GM12878 (cell line): ENCODE results near the gene TMPRSS11D. TPM values are rescaled to one million over a fixed set of nuclear protein-coding genes. Genes with fewer than 3 reads are reported as not detected.

Experiments
- ATAC-seq: fragments of 200-7000 bp; cut with Tn5 transposase; 3 replicates; pipeline ENCODE4 v1.9.1; 2020; ENCODE audit warnings: mild to moderate bottlenecking, moderate library complexity
- BruUV-seq: library from RNA; stranded (reverse); fragments of 400-500 nt; replicated peaks from 2 replicates; lab custom pipeline; 2021; lab: Mats Ljungman, UMichigan
- CTCF ChIA-PET: fragments of 300-600 bp; sonication (Branson Sonifier 250); formaldehyde crosslinking; extraction: SDS; loops from one replicate; lab custom pipeline; 2021; ENCODE audit warnings: inconsistent platforms; lab: Yijun Ruan, JAX
- POLR2A ChIA-PET: fragments of 350-600 bp; formaldehyde crosslinking; extraction: SDS; loops from one replicate; lab custom pipeline; 2021; ENCODE audit warnings: inconsistent platforms; lab: Charles Lee
- RAD21 ChIA-PET: fragments of 300-600 bp; sonication (Branson Sonifier 250); formaldehyde crosslinking; loops from one replicate; lab custom pipeline; 2023; ENCODE audit warnings: antibody characterized with exemption; ENCODE audit not compliant: unreplicated experiment; lab: Charles Lee
- SMC1A ChIA-PET: fragments of 300-600 bp; sonication (Branson Sonifier 250); formaldehyde crosslinking; loops from one replicate; lab custom pipeline; 2023; ENCODE audit not compliant: unreplicated experiment, uncharacterized antibody; lab: Charles Lee
- DNase-seq: peaks from one replicate; pipeline ENCODE4 v3.0.0-alpha.2; 2011; ENCODE audit warnings: low read depth, low spot score
- FAIRE-seq: peaks from 3 replicates; lab custom pipeline; 2011; peaks lifted over from hg19 to GRCh38; lab: Jason Lieb, UNC
- H2AFZ ChIP-seq: 2 replicates; pipeline ENCODE4 v1.6.0; 2011; ENCODE audit warnings: low read depth, low read length, control low read depth; ENCODE audit not compliant: control insufficient read depth
- H3K27ac ChIP-seq: 2 replicates; pipeline ENCODE4 v1.5.1; 2011; ENCODE audit warnings: control low read depth; ENCODE audit not compliant: control insufficient read depth, insufficient read depth
- H3K27me3 ChIP-seq, 2 experiments: replicated peaks in 1 of 2; 2 replicates each; pipeline versions ENCODE4 v1.6.0 to v1.6.1; 2011; ENCODE audit warnings: low read length in 1 of 2; ENCODE audit not compliant: control insufficient read depth in 2 of 2, insufficient read depth in 2 of 2
- H3K36me3 ChIP-seq, 2 experiments: 2 replicates each; pipeline ENCODE4 v1.5.1; 2011; ENCODE audit warnings: low read length in 1 of 2; ENCODE audit not compliant: control insufficient read depth in 2 of 2, insufficient read depth in 2 of 2
- H3K4me1 ChIP-seq: 2 replicates; pipeline ENCODE4 v1.6.1; 2011; ENCODE audit warnings: mild to moderate bottlenecking, low read length, moderate library complexity, mixed read lengths; ENCODE audit not compliant: control insufficient read depth, insufficient read depth
- H3K4me2 ChIP-seq: 2 replicates; pipeline ENCODE4 v1.6.0; 2011; ENCODE audit warnings: control low read depth; ENCODE audit not compliant: control insufficient read depth, insufficient read depth
- H3K4me3 ChIP-seq: fragments of 200-600 bp; sonication (generic); 2 replicates; pipeline ENCODE4 v1.5.1; 2016
- H3K79me2 ChIP-seq: 2 replicates; pipeline ENCODE4 v1.6.0; 2011; ENCODE audit warnings: low read length; ENCODE audit not compliant: control insufficient read depth, insufficient read depth
- H3K9ac ChIP-seq: 2 replicates; pipeline ENCODE4 v1.8.0; 2011; ENCODE audit warnings: low read length, control low read depth, mixed read lengths; ENCODE audit not compliant: control insufficient read depth, insufficient read depth
- H3K9me3 ChIP-seq: replicated peaks from 3 replicates; pipeline ENCODE4 v1.5.1; 2011; ENCODE audit warnings: mild to moderate bottlenecking, low read length; ENCODE audit not compliant: control insufficient read depth, insufficient read depth
- H4K20me1 ChIP-seq: 2 replicates; pipeline ENCODE4 v1.6.0; 2011; ENCODE audit not compliant: control insufficient read depth, insufficient read depth
- BACH1 ChIP-seq: fragments of 450-650 bp; IDR thresholded peaks from 2 replicates; pipeline ENCODE4 v1.6.1; 2017; ENCODE audit warnings: mild to moderate bottlenecking, borderline replicate concordance
- BCL11A ChIP-seq: IDR thresholded peaks from 2 replicates; pipeline ENCODE4 v1.6.1; 2011; ENCODE audit warnings: low read depth, low read length
- CEBPB ChIP-seq, 2 experiments: fragments of 150-350 bp in 1 of 2; IDR thresholded peaks; 2 replicates each; pipeline ENCODE4 v1.6.1; 2012 to 2014; ENCODE audit warnings: low read depth in 2 of 2, low read length in 2 of 2, borderline replicate concordance in 1 of 2, inconsistent platforms in 1 of 2
- HCFC1 ChIP-seq: fragments of 150-350 bp; IDR thresholded peaks from 2 replicates; pipeline ENCODE4 v1.6.1; 2014; ENCODE audit warnings: low read length
- IKZF2 ChIP-seq, 2 experiments: fragments of 450-650 bp; IDR thresholded peaks; 2 replicates each; pipeline ENCODE4 v1.6.1; 2017; ENCODE audit warnings: mild to moderate bottlenecking in 2 of 2, moderate library complexity in 2 of 2
- KAT2A ChIP-seq: conservative IDR thresholded peaks from 2 replicates; pipeline ENCODE4 v1.6.1; 2011; ENCODE audit warnings: low read depth, low read length; ENCODE audit not compliant: control insufficient read depth
- PML ChIP-seq: IDR thresholded peaks from 2 replicates; pipeline ENCODE4 v1.6.1; 2012; ENCODE audit warnings: low read length, inconsistent platforms
- RB1 ChIP-seq: fragments of 450-650 bp; formaldehyde crosslinking; IDR thresholded peaks from 2 replicates; pipeline ENCODE4 v1.6.1; 2017; ENCODE audit warnings: mild to moderate bottlenecking, borderline replicate concordance
- SP1 ChIP-seq: IDR thresholded peaks from one replicate; pipeline ENCODE4 v1.6.1; 2011; ENCODE audit warnings: low read depth, low read length
- TCF12 ChIP-seq: IDR thresholded peaks from 2 replicates; pipeline ENCODE4 v1.6.1; 2011; ENCODE audit warnings: low read depth, mild to moderate bottlenecking, low read length
- WGBS: methylation state at CpG from one replicate; pipeline ENCODE4 v1.1.6; 2016; ENCODE audit warnings: low lambda C conversion rate; ENCODE audit not compliant: insufficient replicate concordance, insufficient coverage; ENCODE audit errors: missing lambda C conversion rate; 5-methylcytosine and 5-hydroxymethylcytosine counted together
- in situ Hi-C: fragments of 300-500 bp; cut with MboI; formaldehyde crosslinking; loops from 9 replicates; pipeline ENCODE4 v1.14.3; 2018; ENCODE audit warnings: mixed read lengths
- intact Hi-C: fragments of 100-400 bp; cut with micrococcal nuclease; formaldehyde crosslinking; loops from one replicate; pipeline ENCODE4 v1.14.2; 2022; ENCODE audit not compliant: unreplicated experiment
- polyA plus RNA-seq, 11 experiments: library from polyadenylated mRNA; depleted of rRNA in 4 of 11; unstranded in 6 of 11; stranded (reverse) in 5 of 11; fragments of >200 nt; fragmentation: Nextera tagmentation in 4 of 11; fragmentation: Illumina TruSeq in 1 of 11; extraction: Ambion mirVana in 4 of 11; extraction: Trizol in 1 of 11; gene quantifications; 1 replicate in 1 of 11; 2 replicates in 10 of 11; pipeline versions ENCODE4 v1.2.1 to v1.2.3, GENCODE V29; 2011 to 2016; ENCODE audit warnings: inconsistent platforms in 2 of 11, missing spikeins in 2 of 11, low read depth in 1 of 11
- total RNA-seq, 4 experiments: library from RNA; depleted of rRNA in 3 of 4; stranded (reverse); fragments of >200 nt in 3 of 4; fragmentation: Illumina TruSeq in 1 of 4; extraction: Trizol in 1 of 4; gene quantifications; 2 replicates each; pipeline versions ENCODE4 v1.2.1 to v1.2.3, GENCODE V29; 2013 to 2021
- TF ChIP-seq, protein P1 (sequence below), 3 experiments: IDR thresholded peaks in 2 of 3; conservative IDR thresholded peaks in 1 of 3; 2 replicates each; pipeline ENCODE4 v1.5.1; 2011; ENCODE audit warnings: low read depth in 3 of 3, low read length in 3 of 3, mild to moderate bottlenecking in 3 of 3, control low read depth in 2 of 3, moderate library complexity in 2 of 3, inconsistent platforms in 1 of 3, mixed read lengths in 1 of 3; ENCODE audit not compliant: control insufficient read depth in 2 of 3, insufficient read depth in 1 of 3; ENCODE audit errors: extremely low read depth in 1 of 3
- TF ChIP-seq, protein P2 (sequence below): fragments of 450-650 bp; IDR thresholded peaks from 2 replicates; pipeline ENCODE4 v1.6.1; 2018; ENCODE audit warnings: borderline replicate concordance, mild to moderate bottlenecking; ENCODE audit not compliant: partially characterized antibody

Gene TMPRSS11D
- total and polyA plus RNA-seq, 10 of the 15 experiments (the other 5 are each of a cell fraction or from before 2014, with no cell fraction given): not detected

DNA sequence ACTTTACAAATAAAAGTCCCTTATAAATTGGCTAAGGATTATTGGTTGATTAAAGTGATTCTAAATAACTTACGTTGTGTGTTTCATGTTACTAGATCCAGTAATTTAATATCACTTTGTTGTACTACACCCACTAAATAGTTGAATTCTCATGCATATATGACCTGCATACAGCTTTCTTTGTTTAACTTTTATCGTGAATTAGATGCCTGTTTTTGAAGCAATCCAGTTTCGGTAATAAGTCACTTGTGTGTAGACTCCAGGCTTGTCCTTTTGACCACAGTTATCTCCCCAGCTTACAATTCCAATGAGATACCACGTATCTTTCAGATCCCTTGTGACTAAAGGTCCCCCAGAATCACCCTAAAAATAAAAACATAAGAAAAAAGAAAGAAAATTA, 27.3 kb upstream of the TMPRSS11D start (continued):
- TF ChIP-seq SP1: no peak
- no peak for TF ChIP-seq BCL11A

DNA sequence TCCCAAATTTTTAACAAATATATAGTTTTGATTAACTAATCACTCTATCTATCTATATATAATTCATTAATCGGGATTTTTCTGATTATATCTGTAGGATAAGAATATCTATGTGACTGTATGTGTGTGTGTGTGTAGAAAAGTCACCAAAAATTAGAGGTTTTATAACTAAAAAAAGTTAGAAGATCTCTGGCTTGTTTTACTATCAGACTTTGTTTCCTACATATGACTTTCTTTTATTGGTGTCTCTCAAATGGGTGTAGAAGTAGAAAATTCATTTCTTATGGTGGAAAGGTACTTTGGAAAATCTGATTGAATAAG, 26.7 kb upstream of the TMPRSS11D start:
- H2AFZ ChIP-seq: no peak overlapping the region
- BruUV-seq: no TSS peak
- intact Hi-C loops: loop anchor here (1.0 to 10.0 kb wide), 3 partner anchors 166 to 361 kb away; no protein-coding TSS in a partner anchor
- no peak for FAIRE-seq
- SMC1A ChIA-PET: interaction anchor here (0.8 to 4.4 kb wide), 10 partner anchors 10 to 368 kb away, joined by 3 to 14 read pairs (median 4); no protein-coding TSS in a partner anchor
- H3K9ac ChIP-seq: no peak overlapping the region
- no peaks in the 10 kb centered on the region for H3K27me3 ChIP-seq
- no peaks in the 10 kb centered on the region for H3K4me1 ChIP-seq
- no peak for DNase-seq
- RAD21 ChIA-PET: interaction anchor here (0.9 to 1.2 kb wide), 3 partner anchors 48 to 361 kb away, joined by 3 to 7 read pairs (median 4); no protein-coding TSS in a partner anchor
- H3K36me3 ChIP-seq: no peaks in the 10 kb centered on the region
- WGBS: 0% methylated on average over 1 of the region's 1 CpG
- CTCF ChIA-PET: interaction anchor here (0.6 to 3.9 kb wide), 18 partner anchors 8 to 367 kb away, joined by 3 to 29 read pairs (median 4); no protein-coding TSS in a partner anchor
- H4K20me1 ChIP-seq: no peaks in the 10 kb centered on the region
- TF ChIP-seq PML (no peak), TCF12 (no peak), BACH1 (no peak), RB1 (no peak), CEBPB (IDR thresholded peaks at IDR 0.05; ENCODE audit: borderline replicate concordance in 1 of 2, low read depth in 2 of 2, low read length in 2 of 2) (no peak), KAT2A (no peak), IKZF2 (IDR thresholded peaks at IDR 0.05) (no peak), HCFC1 (no peak)
- TF ChIP-seq, protein P1, sequence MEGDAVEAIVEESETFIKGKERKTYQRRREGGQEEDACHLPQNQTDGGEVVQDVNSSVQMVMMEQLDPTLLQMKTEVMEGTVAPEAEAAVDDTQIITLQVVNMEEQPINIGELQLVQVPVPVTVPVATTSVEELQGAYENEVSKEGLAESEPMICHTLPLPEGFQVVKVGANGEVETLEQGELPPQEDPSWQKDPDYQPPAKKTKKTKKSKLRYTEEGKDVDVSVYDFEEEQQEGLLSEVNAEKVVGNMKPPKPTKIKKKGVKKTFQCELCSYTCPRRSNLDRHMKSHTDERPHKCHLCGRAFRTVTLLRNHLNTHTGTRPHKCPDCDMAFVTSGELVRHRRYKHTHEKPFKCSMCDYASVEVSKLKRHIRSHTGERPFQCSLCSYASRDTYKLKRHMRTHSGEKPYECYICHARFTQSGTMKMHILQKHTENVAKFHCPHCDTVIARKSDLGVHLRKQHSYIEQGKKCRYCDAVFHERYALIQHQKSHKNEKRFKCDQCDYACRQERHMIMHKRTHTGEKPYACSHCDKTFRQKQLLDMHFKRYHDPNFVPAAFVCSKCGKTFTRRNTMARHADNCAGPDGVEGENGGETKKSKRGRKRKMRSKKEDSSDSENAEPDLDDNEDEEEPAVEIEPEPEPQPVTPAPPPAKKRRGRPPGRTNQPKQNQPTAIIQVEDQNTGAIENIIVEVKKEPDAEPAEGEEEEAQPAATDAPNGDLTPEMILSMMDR (IDR thresholded peaks at IDR 0.05 in 2 of 3, conservative IDR thresholded peaks at IDR 0.05 in 1 of 3; ENCODE audit: control insufficient read depth in 2 of 3, extremely low read depth in 1 of 3, insufficient read depth in 1 of 3, low read depth in 3 of 3, low read length in 3 of 3): no peak
- TF ChIP-seq, protein P2, sequence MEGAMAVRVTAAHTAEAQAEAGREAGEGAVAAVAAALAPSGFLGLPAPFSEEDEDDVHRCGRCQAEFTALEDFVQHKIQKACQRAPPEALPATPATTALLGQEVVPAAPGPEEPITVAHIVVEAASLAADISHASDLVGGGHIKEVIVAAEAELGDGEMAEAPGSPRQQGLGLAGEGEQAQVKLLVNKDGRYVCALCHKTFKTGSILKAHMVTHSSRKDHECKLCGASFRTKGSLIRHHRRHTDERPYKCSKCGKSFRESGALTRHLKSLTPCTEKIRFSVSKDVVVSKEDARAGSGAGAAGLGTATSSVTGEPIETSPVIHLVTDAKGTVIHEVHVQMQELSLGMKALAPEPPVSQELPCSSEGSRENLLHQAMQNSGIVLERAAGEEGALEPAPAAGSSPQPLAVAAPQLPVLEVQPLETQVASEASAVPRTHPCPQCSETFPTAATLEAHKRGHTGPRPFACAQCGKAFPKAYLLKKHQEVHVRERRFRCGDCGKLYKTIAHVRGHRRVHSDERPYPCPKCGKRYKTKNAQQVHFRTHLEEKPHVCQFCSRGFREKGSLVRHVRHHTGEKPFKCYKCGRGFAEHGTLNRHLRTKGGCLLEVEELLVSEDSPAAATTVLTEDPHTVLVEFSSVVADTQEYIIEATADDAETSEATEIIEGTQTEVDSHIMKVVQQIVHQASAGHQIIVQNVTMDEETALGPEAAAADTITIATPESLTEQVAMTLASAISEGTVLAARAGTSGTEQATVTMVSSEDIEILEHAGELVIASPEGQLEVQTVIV: no peak
- H3K79me2 ChIP-seq: no peaks in the 10 kb centered on the region
- POLR2A ChIA-PET: interaction anchor here (1.2 kb wide), 1 partner anchor 164 kb away, joined by 5 read pairs; no protein-coding TSS in a partner anchor
- ATAC-seq: no peak
- H3K9me3 ChIP-seq: no peaks in the 10 kb centered on the region
- in situ Hi-C loops: no loop called here
- H3K4me3 ChIP-seq: no peak overlapping the region
- no peak overlapping the region for H3K27ac ChIP-seq
- no peak overlapping the region for H3K4me2 ChIP-seq
